NB4 (cell line): ENCODE results near the gene SLC18A2.
"Not testable (repeated sequence)": the region's sequence is repeated elsewhere in the genome, so short reads cannot be mapped to it uniquely, and the experiment has no call there.

Experiments
- POLR2A ChIP-seq: IDR thresholded peaks from 2 replicates; pipeline ENCODE4 v1.6.1; 2011; ENCODE audit warnings: mild to moderate bottlenecking; ENCODE audit not compliant: insufficient read length; ENCODE audit errors: extremely low read depth
- TF ChIP-seq, protein P1 (sequence below): IDR thresholded peaks from one replicate; pipeline ENCODE4 v1.5.1; 2012; ENCODE audit warnings: low read depth, low read length

DNA sequence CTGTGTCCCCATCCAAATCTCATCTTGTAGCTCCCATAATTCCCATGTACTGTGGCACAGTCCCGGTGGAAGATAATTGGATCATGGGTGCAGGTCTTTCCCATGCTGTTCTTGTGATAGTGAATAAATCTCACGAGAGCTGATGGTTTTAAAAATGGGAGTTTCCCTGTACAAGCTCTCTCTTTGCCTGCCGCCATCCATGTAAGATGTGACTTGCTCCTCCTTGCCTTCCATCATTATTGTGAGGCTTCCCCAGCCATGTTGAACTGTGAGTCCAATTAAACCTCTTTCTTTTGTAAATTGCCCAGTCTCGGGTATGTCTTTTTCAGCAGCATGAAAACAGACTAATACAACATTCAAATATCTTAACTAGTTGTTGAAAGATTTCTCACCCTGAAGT is 10.8 kb upstream of the SLC18A2 start:
- TF ChIP-seq, protein P1, sequence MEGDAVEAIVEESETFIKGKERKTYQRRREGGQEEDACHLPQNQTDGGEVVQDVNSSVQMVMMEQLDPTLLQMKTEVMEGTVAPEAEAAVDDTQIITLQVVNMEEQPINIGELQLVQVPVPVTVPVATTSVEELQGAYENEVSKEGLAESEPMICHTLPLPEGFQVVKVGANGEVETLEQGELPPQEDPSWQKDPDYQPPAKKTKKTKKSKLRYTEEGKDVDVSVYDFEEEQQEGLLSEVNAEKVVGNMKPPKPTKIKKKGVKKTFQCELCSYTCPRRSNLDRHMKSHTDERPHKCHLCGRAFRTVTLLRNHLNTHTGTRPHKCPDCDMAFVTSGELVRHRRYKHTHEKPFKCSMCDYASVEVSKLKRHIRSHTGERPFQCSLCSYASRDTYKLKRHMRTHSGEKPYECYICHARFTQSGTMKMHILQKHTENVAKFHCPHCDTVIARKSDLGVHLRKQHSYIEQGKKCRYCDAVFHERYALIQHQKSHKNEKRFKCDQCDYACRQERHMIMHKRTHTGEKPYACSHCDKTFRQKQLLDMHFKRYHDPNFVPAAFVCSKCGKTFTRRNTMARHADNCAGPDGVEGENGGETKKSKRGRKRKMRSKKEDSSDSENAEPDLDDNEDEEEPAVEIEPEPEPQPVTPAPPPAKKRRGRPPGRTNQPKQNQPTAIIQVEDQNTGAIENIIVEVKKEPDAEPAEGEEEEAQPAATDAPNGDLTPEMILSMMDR = not testable (repeated sequence)
- not testable (repeated sequence) for TF ChIP-seq POLR2A
